Activated T-helper 1 cell treated with anti-CD3 and anti-CD28 coated beads, Interleukin-2, amount 50 U/mL, for 16 hours (primary cell): ENCODE measurements around the gene ALLC.

Experiments used
- DNase-seq, 2 donors: peaks; one replicate each; pipeline ENCODE4 v3.0.0-alpha.2; 2020; ENCODE audit warnings: low read depth in 1 of 2, low spot score in 1 of 2

The ALLC gene

GRCh38 chr2:3747032-3747654 lies 89.1 kb downstream of the ALLC start:
- DNase-seq: no peak

DNA sequence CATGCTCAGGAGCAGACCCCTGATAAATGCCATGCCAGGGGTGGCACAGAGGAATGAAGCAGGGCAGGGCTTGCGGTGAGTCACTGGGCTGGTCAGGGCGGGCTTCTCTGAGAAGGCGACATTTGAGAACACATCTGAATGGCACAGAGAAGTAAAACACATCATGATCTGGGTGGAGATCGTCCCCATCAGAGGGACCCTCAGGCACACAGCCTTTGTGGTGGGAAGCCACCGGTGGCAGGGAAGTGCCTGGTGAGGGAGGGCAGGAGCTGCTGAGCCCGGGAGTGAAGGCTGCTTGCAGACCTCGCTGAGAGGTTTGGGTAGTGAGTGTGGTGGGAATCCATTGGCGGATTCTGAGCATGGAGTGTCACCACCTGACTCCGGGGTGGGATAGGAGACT lies 89.8 kb downstream of the ALLC start:
- no peak for DNase-seq

DNA sequence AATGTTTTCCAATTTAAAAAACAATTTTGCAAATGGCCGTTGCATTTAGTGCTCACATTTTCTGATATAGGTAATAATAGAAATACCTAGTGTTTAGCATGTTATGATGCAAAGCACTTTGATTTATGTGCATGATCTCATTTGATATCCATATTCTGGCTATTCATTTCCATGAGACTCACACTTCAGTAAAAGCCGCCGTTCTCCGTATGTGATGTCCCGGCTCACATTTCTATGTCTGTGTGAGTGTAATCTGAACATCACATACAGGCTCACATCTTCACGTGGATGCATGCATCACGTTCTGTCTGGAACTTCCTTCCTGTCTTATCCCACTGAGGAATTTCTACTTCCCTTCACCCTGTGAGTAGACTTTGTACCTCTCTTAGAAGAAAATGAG lies 91.2 kb downstream of the ALLC start:
- DNase-seq: no peak

DNA sequence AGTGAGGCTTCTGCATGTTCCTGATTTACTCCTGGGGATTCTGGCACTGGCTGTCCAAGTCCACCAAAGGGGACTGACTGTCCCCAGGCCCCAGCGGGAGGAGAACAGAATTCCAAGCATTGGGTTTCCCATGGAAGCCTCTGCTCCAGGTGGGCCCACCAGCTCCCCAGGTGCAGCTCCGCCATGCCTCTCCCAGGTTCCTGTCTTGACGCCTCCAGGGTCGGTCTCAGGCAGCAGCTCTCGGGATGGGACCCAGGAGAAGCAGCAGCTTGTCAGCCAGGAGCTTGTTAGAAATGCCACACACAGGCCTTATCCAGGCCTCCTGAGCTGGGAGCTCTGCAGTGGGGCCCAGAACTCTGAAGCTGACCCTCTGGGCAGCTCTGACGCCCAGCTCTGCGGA lies 93.3 kb downstream of the ALLC start:
- DNase-seq: no peak

DNA sequence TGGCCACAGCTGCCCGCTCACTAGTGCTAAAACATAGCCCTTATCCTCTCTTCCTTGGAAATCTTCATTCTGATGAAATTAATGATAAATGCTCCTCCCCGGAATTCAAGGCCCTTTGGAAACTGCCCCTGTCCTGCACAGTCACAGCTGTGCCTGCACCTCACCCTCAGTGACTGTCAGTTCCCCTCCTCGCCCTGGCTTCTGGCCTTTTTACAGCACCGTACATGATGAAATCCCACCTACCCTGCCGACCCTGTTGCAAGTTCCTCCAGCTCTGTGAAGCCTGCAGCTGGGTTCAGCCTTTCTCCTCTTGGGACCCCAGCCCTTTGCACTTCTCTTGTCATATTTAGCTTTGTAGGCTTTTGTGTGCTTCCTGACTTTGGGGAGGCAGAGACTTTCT lies 93.8 kb downstream of the ALLC start:
- DNase-seq: no peak
